GM19455 (cell line): Measurements from ENCODE around the gene OR52H1.
"Not testable (repeated sequence)": the region's sequence is repeated elsewhere in the genome, so short reads cannot be mapped to it uniquely, and the experiment has no call there.

ENCODE experiments used
- ATAC-seq: cut with Tn5 transposase; IDR thresholded peaks from one replicate; pipeline ENCODE4 v1.9.1; 2021; ENCODE audit not compliant: unreplicated experiment

The OR52H1 gene

GRCh38 chr11:5548440-5548839 lies at the start of gene OR52H1:
OR52H1 (minus strand) TSS chr11:5548540; CDS start chr11:5545505, 3,035 bp downstream.
- ATAC-seq = no peak

- ATAC-seq = no peak
Measured at GRCh38 chr11:5597953-5598352, 49.6 kb upstream of the OR52H1 start.

DNA sequence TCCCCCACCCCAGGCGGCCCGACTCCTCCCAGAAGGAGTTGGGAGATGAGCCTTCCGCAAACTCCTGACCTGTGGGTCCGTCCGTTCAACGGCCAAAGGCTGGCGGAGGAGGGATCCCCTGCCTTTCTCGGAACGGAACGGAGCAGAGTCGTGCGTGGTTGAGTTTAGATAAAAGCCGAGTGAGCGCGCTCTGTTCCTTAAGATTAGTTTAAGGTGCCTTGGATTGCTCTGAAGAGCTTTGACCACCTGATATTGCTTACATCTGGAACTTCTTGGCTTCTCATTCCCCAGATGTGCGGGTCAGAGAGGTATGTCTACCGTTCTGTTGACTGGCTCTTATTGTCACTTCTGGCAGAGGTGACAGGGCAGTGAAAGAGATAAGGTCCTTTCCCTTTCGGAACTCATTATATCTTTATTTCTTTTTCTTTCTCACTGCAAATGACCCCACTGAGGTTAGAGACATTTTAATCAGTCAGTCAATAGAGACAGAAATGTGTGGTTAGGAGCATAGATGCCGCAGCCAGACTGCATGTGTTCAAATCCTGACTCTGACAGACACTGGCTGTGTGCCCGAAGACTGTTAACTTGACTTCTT lies 48.4 kb upstream of the OR52H1 start, which contains the start of gene TRIM6:
Gene TRIM6 (plus strand): TSS at position 31 of the 595 bp plus-strand sequence. CDS start 261 bp downstream, at position 292.
- ATAC-seq = peak; percentile 39

DNA sequence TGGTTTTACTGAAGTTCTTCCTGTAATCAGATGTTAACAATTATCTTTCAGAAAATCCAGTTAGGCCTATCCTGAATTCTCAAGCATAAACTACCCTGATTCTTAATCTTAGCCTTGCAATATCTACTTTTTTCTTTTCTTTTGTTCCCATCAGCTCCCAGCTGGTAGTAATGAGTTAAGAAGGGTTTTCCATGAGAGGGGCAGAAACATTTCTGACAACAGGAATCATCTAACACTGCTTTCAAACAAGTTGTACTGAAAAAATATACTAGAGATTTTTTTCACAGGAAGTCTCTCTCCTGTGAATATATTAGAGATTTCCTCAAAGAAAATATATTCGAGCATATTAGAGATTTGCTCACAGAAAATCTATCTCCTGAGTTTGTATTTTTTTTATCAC lies 44.8 kb upstream of the OR52H1 start:
- no peak for ATAC-seq

DNA sequence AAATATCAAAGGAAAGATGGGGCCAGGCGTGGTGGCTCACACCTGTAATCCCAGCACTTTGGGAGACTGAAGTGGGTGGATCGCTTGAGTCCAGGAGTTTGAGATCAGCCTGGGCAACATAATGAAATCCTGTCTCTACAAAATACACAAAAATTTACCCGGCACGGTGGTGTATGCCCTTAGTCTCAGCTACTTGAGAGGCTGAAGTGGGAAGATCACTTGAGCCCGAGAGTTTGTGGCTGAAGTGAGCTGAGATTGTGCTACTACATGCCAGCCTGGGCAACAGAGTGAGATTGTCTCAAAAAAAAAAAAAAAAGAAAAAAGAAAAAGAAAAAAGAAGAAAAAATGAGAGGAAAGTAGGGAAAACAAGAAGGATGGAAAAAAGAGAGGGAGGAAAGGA lies 44.3 kb upstream of the OR52H1 start:
- no peak for ATAC-seq

GRCh38 chr11:5591613-5592012 lies 43.3 kb upstream of the OR52H1 start:
- ATAC-seq = no peak

GRCh38 chr11:5589906-5590305 lies 41.6 kb upstream of the OR52H1 start:
- not testable (repeated sequence) for ATAC-seq

DNA sequence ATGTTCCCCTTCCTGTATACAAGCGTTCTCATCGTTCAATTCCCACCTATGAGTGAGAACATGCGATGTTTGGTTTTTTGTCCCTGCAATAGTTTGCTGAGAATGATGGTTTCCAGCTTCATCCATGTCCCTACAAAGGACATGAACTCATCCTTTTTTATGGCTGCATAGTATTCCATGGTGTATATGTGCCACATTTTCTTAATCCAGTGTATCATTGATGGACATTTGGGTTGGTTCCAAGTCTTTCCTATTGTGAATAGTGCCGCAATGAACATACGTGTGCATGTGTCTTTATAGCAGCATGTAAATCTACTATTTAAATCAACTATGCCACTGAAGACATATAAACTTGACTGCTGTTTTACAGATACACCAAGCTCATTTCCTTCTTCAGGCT lies 36.1 kb upstream of the OR52H1 start:
- not testable (repeated sequence) for ATAC-seq

DNA sequence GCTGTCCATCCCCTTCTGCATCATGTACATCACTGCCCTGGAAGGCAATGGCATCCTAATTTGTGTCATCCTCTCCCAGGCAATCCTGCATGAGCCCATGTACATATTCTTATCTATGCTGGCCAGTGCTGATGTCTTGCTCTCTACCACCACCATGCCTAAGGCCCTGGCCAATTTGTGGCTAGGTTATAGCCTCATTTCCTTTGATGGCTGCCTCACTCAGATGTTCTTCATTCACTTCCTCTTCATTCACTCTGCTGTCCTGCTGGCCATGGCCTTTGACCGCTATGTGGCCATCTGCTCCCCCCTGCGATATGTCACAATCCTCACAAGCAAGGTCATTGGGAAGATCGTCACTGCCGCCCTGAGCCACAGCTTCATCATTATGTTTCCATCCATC lies 32.7 kb upstream of the OR52H1 start:
- no peak for ATAC-seq

GRCh38 chr11:5580577-5580976 lies 32.2 kb upstream of the OR52H1 start, which contains the start of gene OR52B6:
OR52B6 (plus strand) TSS chr11:5580877; CDS start chr11:5580877, 0 bp downstream.
- ATAC-seq = no peak

GRCh38 chr11:5577101-5577500 lies 28.8 kb upstream of the OR52H1 start:
- no peak for ATAC-seq

- ATAC-seq = no peak
Measured at GRCh38 chr11:5575152-5575551, 26.8 kb upstream of the OR52H1 start.

- ATAC-seq = no peak
Measured at GRCh38 chr11:5574654-5575053, 26.3 kb upstream of the OR52H1 start.

DNA sequence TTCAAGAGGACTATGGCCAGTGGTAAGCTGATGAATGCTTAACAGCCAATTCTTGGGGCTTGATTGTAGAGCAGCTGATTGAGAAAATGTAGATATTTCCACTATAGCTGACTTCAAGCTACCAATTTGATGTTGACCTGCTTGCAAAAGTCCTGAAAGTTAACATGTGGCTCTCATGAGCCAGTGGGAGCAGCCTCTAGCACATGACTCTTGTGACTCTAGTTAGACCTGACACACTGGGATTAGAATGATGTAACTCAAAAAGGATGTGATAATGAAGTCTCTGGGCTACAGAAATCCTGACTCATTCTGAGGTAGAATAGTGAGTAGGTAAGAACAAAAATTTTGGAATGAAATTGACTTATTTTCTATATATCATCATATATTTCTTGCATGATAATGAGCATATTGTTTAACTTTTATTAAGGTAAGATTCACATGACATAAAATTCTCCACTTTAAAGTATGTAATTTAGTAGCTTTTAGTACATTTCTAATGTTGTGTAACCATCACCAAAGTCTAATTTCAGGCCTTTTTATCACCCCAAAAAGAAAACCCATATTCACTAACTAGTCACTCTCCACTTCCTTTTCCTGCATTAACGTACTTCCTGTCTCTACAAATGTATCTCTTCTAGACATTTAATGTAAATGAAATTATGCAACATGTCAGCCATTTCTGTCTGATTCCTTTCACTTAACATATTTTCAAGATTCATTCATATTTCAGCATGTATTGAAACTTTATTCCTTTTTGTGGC lies 16.1 kb upstream of the OR52H1 start:
- no peak for ATAC-seq

GRCh38 chr11:5557751-5558150 lies 9.4 kb upstream of the OR52H1 start:
- ATAC-seq = no peak

DNA sequence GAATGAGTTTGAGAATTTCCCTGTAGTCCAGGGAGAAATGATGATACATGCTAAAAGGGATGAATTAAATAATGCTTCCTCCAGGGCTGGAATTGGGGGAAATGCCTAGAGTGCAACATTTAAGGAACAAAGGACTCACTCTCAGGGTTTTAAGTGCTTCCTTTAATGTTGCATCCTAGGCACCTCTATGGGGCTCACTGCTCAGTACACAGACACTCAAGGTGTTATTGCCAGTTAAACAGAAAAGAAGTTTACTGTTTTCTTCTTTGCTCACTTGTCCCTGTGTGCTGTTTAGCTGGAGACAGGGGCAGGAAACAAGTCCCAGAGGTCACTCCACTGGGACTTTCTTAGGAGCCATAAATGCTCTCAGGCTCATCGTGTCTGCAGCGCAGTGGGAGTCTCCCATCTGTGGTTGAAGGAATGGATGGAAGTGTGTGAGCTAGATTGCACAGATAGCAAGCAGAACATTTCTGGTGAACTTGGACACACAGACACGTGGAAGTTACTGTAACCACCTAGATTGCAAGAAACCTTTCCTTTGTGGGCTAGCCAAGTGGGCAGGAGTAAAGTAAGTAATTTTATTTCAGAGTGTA lies 8.4 kb upstream of the OR52H1 start:
- no peak for ATAC-seq

DNA sequence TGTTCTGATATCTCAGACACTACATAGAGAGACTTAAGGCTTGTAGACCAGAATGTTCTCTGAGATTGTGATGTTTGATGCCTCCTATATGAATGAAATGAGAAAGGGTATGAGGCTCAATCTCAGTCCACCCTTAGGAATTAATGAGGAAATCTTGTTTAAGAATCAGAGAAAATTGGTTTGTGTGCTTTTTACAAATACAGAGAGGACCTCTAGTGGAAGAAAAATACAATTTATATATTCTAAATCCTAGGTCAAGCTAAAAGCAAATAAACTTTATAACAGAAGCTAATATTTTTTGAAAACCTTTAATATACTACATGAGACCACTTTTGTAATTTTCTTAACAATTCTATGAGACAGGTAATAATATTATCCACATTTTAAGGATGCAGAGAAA lies 5.0 kb upstream of the OR52H1 start:
- no peak for ATAC-seq

GRCh38 chr11:5550440-5551095 lies 2.2 kb upstream of the OR52H1 start:
- peak; percentile 68 for ATAC-seq

- no peak for ATAC-seq
Measured at GRCh38 chr11:5547982-5548381, 358 bp downstream of the OR52H1 start.

DNA sequence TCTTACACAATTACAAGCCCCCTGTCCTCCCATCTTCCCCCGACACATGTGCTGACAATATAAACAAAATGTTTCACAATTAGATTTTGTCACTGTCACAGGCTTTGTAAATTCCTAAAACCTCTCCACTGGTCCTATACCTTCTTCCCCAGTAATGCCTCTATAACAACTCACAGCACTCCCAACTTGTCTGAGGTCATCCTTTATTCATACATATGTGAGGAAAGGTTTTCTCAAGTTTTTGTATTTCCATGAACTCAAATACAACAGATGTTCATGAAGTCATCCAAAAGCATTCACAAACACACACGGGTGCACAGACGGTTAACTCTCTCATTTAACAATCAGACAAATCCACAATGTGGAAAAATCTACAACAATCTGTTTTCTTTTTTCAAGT lies 1.9 kb downstream of the OR52H1 start:
- ATAC-seq = no peak

DNA sequence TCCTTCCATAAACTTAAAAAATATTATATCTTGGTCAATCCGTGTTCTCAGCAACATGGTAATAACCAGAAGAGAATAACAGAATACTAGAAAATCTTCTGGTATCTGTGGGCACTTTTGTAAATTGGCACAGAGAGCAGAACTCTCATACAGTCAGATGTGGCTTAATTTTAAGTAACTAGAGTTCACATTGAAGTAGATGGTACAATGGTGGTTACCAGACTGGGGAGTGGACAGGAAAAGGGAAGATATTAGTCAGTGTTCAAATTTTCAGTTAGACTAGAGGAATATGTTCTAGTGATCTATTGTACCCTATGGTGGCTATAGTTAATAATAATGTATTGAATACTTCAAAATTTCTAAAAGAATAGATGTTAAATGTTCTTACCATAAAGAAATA lies 6.9 kb downstream of the OR52H1 start:
- no peak for ATAC-seq

DNA sequence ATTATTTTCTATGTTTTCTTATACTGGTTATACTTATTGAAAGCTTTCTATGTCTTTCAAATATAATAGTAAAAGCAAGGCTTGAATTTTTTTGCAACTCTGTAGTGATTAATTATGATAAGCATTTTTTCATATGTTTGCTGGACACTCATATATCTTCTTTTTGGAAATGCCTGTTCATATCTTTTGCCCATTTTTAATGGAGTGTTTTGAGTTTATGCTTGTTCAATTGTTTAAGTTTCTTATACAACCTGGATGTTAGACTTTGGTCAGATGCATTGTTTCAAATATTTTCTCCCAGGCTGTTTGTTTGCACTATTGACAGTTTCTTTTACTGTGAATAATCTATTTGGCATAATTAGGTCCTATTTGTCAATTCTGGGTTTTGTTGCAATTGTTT lies 11.9 kb downstream of the OR52H1 start:
- ATAC-seq = no peak
